H1 (cell line): ENCODE results near the gene CASP1. TPM values are rescaled to one million over a fixed set of nuclear protein-coding genes. Genes with fewer than 3 reads are reported as not detected.

Source experiments
- CTCF ChIA-PET: fragments of 300-600 bp; sonication (Branson Sonifier 250); formaldehyde crosslinking; loops from one replicate; lab custom pipeline; 2021; ENCODE audit not compliant: partially characterized antibody; lab: Charles Lee
- POLR2A ChIA-PET: fragments of 300-600 bp; sonication (Branson Sonifier 250); formaldehyde crosslinking; loops from one replicate; lab custom pipeline; 2021; ENCODE audit warnings: inconsistent platforms; ENCODE audit not compliant: partially characterized antibody; lab: Charles Lee
- DNase-seq, 2 experiments: peaks; one replicate each; pipeline versions ENCODE4 v3.0.0 to v3.0.0-alpha.2; 2010 to 2022; ENCODE audit warnings: low spot score in 2 of 2, low read depth in 1 of 2, mixed read lengths in 1 of 2
- FAIRE-seq: peaks from 2 replicates; lab custom pipeline; 2011; peaks lifted over from hg19 to GRCh38; lab: Jason Lieb, UNC
- H2AFZ ChIP-seq: 2 replicates; pipeline ENCODE4 v1.8.1; 2012; ENCODE audit warnings: low read length, inconsistent platforms
- H2AK5ac ChIP-seq: 2 replicates; pipeline ENCODE4 v1.6.1; 2013; ENCODE audit warnings: low read depth, low read length
- H2BK120ac ChIP-seq: replicated peaks from 2 replicates; pipeline ENCODE3; 2013; ENCODE audit warnings: low read depth, low read length, inconsistent platforms
- H2BK12ac ChIP-seq: 2 replicates; pipeline ENCODE4 v1.6.1; 2013; ENCODE audit warnings: low read depth, low read length
- H2BK15ac ChIP-seq: 2 replicates; pipeline ENCODE4 v1.6.1; 2013; ENCODE audit warnings: low read length
- H2BK20ac ChIP-seq: 2 replicates; pipeline ENCODE4 v1.6.1; 2013; ENCODE audit warnings: low read length
- H2BK5ac ChIP-seq: 2 replicates; pipeline ENCODE4 v1.6.1; 2013; ENCODE audit warnings: low read depth, low read length
- H3K14ac ChIP-seq: 2 replicates; pipeline ENCODE4 v1.6.1; 2013; ENCODE audit warnings: inconsistent platforms; ENCODE audit not compliant: insufficient read length
- H3K18ac ChIP-seq: 2 replicates; pipeline ENCODE4 v1.6.1; 2013; ENCODE audit warnings: low read length; ENCODE audit errors: extremely low read depth
- H3K23ac ChIP-seq: 2 replicates; pipeline ENCODE4 v1.6.1; 2013; ENCODE audit warnings: inconsistent platforms; ENCODE audit not compliant: insufficient read length
- H3K23me2 ChIP-seq: 2 replicates; pipeline ENCODE4 v1.6.1; 2013; ENCODE audit warnings: low read depth, low read length
- H3K27ac ChIP-seq: 2 replicates; pipeline ENCODE4 v1.6.1; 2011; ENCODE audit warnings: low read depth, low read length, inconsistent platforms
- H3K27me3 ChIP-seq, 4 experiments: replicated peaks in 1 of 4; 1 replicate in 1 of 4; 2 replicates in 3 of 4; pipeline versions ENCODE4 v1.6.1 to v1.8.1; 2011 to 2013; ENCODE audit warnings: low read length in 3 of 4, mild to moderate bottlenecking in 3 of 4, inconsistent platforms in 2 of 4, mixed read lengths in 2 of 4, moderate library complexity in 1 of 4; ENCODE audit not compliant: control insufficient read depth in 3 of 4, insufficient read depth in 3 of 4; ENCODE audit errors: extremely low read depth in 1 of 4
- H3K36me3 ChIP-seq, 4 experiments: 2 replicates each; pipeline versions ENCODE4 v1.6.1 to v1.8.1; 2011 to 2013; ENCODE audit warnings: mild to moderate bottlenecking in 4 of 4, low read length in 3 of 4, moderate library complexity in 2 of 4, control low read depth in 1 of 4, inconsistent platforms in 1 of 4; ENCODE audit not compliant: insufficient read depth in 4 of 4, control insufficient read depth in 2 of 4
- H3K4ac ChIP-seq: replicated peaks from 2 replicates; pipeline ENCODE3; 2013; ENCODE audit warnings: low read length, low read depth, mixed read lengths, inconsistent platforms; ENCODE audit not compliant: insufficient read length
- H3K4me1 ChIP-seq, 4 experiments: replicated peaks in 1 of 4; 1 replicate in 1 of 4; 2 replicates in 3 of 4; pipeline versions ENCODE4 v1.6.1 to v1.8.1; 2011 to 2013; ENCODE audit warnings: low read length in 3 of 4, inconsistent platforms in 2 of 4, mixed read lengths in 1 of 4; ENCODE audit not compliant: insufficient read depth in 4 of 4, control insufficient read depth in 3 of 4
- H3K4me2 ChIP-seq, 2 experiments: 2 replicates each; pipeline versions ENCODE4 v1.6.1 to v1.8.1; 2011 to 2013; ENCODE audit warnings: low read depth in 2 of 2, low read length in 2 of 2, control low read depth in 1 of 2, inconsistent platforms in 1 of 2, mild to moderate bottlenecking in 1 of 2; ENCODE audit not compliant: insufficient read depth in 1 of 2
- H3K4me3 ChIP-seq, 4 experiments: fragments of 200-600, 300-600 bp in 1 of 4; sonication (generic), shearing (Covaris generic), sonication (Bioruptor Twin) in 1 of 4; 2 replicates each; pipeline versions ENCODE4 v1.5.1 to v1.8.1; 2011 to 2016; ENCODE audit warnings: low read length in 4 of 4, low read depth in 3 of 4, control low read depth in 2 of 4, inconsistent platforms in 2 of 4, mild to moderate bottlenecking in 2 of 4, mixed read lengths in 1 of 4, moderate library complexity in 1 of 4; ENCODE audit not compliant: insufficient read depth in 2 of 4; ENCODE audit errors: extremely low read depth in 1 of 4
- H3K56ac ChIP-seq: replicated peaks from 2 replicates; pipeline ENCODE3; 2013; ENCODE audit warnings: low read depth, mild to moderate bottlenecking, mixed read lengths, low read length, inconsistent platforms; ENCODE audit not compliant: insufficient read length
- H3K79me1 ChIP-seq: 2 replicates; pipeline ENCODE4 v1.6.1; 2013; ENCODE audit warnings: low read depth, low read length, control low read depth
- H3K79me2 ChIP-seq, 2 experiments: 2 replicates each; pipeline versions ENCODE4 v1.6.1 to v1.8.1; 2012 to 2013; ENCODE audit warnings: low read length in 2 of 2, mild to moderate bottlenecking in 2 of 2, inconsistent platforms in 1 of 2; ENCODE audit not compliant: insufficient read depth in 2 of 2, control insufficient read depth in 1 of 2
- H3K9ac ChIP-seq, 4 experiments: replicated peaks in 1 of 4; 1 replicate in 1 of 4; 2 replicates in 3 of 4; pipeline versions ENCODE4 v1.6.1 to v1.8.1; 2011 to 2013; ENCODE audit warnings: low read depth in 3 of 4, low read length in 3 of 4, control low read depth in 2 of 4, mild to moderate bottlenecking in 2 of 4, moderate library complexity in 2 of 4, inconsistent platforms in 1 of 4; ENCODE audit errors: extremely low read depth in 1 of 4
- H3K9me3 ChIP-seq, 2 experiments: 2 replicates each; pipeline versions ENCODE4 v1.6.1 to v1.8.1; 2012 to 2013; ENCODE audit warnings: mild to moderate bottlenecking in 2 of 2, moderate library complexity in 2 of 2, control low read depth in 1 of 2, inconsistent platforms in 1 of 2, low read depth in 1 of 2, low read length in 1 of 2, mixed read lengths in 1 of 2; ENCODE audit not compliant: insufficient read depth in 2 of 2
- H4K20me1 ChIP-seq, 2 experiments: replicated peaks in 1 of 2; 2 replicates each; pipeline versions ENCODE3 to v1.8.1; 2011 to 2013; ENCODE audit warnings: inconsistent platforms in 2 of 2, low read length in 2 of 2, mild to moderate bottlenecking in 1 of 2; ENCODE audit not compliant: insufficient read depth in 2 of 2, control insufficient read depth in 1 of 2
- H4K5ac ChIP-seq: 2 replicates; pipeline ENCODE4 v1.6.1; 2013; ENCODE audit warnings: low read length, low read depth, mixed read lengths, inconsistent platforms; ENCODE audit not compliant: insufficient read length
- H4K8ac ChIP-seq: 2 replicates; pipeline ENCODE4 v1.8.0; 2013; ENCODE audit warnings: mild to moderate bottlenecking, moderate library complexity, low read length, inconsistent platforms; ENCODE audit not compliant: insufficient read depth; ENCODE audit errors: extremely low read depth
- H4K91ac ChIP-seq: replicated peaks from 2 replicates; pipeline ENCODE3; 2013; ENCODE audit warnings: low read length, mixed read lengths, inconsistent platforms; ENCODE audit not compliant: insufficient read length
- BRCA1 ChIP-seq: IDR thresholded peaks from 2 replicates; pipeline ENCODE4 v1.6.1; 2012; ENCODE audit warnings: low read depth, low read length, improper control_type of control experiment
- CHD2 ChIP-seq: IDR thresholded peaks from 2 replicates; pipeline ENCODE4 v1.6.1; 2012; ENCODE audit warnings: low read length, improper control_type of control experiment
- CREB1 ChIP-seq: IDR thresholded peaks from 2 replicates; pipeline ENCODE4 v1.6.1; 2012; ENCODE audit warnings: inconsistent platforms
- POU5F1 ChIP-seq: IDR thresholded peaks from 2 replicates; pipeline ENCODE4 v1.6.1; 2011; ENCODE audit warnings: low read depth, mild to moderate bottlenecking, low read length, moderate library complexity
- WGBS, 2 experiments: shearing (Covaris generic) in 1 of 2; methylation state at CpG; one replicate each; pipeline versions ENCODE4 v1.1.6 to v1.1.7; 2013 to 2015; ENCODE audit warnings: low lambda C conversion rate in 2 of 2, mixed read lengths in 2 of 2, inconsistent platforms in 1 of 2, low coverage in 1 of 2, missing lambda C conversion rate in 1 of 2; ENCODE audit not compliant: insufficient replicate concordance in 2 of 2, insufficient coverage in 1 of 2, insufficient read length in 1 of 2; ENCODE audit errors: extremely low coverage in 1 of 2, missing lambda C conversion rate in 1 of 2; 5-methylcytosine and 5-hydroxymethylcytosine counted together
- polyA plus RNA-seq, 7 experiments: library from polyadenylated mRNA; depleted of rRNA in 3 of 7; stranded (reverse) in 5 of 7; unstranded in 2 of 7; fragments of >200 nt in 5 of 7; fragments of 200-250 nt in 2 of 7; gene quantifications; 1 replicate in 5 of 7; 2 replicates in 1 of 7; 4 replicates in 1 of 7; pipeline versions ENCODE4 v1.2.1 to v1.2.3, GENCODE V29; 2011 to 2013; ENCODE audit warnings: missing spikeins in 2 of 7, mixed read lengths in 2 of 7
- total RNA-seq: library from RNA; stranded (reverse); fragmentation: NEBNext Ultra II Directional; extraction: Animal tissue kit (Norgen Biotek cat#: 25700); gene quantifications from 2 replicates; pipeline ENCODE4 v1.2.1, GENCODE V29; 2021

The CASP1 gene
- total and polyA plus RNA-seq, 2 of the 8 experiments (the other 6 are each of a cell fraction or from before 2014, with no cell fraction given), result not detected

DNA sequence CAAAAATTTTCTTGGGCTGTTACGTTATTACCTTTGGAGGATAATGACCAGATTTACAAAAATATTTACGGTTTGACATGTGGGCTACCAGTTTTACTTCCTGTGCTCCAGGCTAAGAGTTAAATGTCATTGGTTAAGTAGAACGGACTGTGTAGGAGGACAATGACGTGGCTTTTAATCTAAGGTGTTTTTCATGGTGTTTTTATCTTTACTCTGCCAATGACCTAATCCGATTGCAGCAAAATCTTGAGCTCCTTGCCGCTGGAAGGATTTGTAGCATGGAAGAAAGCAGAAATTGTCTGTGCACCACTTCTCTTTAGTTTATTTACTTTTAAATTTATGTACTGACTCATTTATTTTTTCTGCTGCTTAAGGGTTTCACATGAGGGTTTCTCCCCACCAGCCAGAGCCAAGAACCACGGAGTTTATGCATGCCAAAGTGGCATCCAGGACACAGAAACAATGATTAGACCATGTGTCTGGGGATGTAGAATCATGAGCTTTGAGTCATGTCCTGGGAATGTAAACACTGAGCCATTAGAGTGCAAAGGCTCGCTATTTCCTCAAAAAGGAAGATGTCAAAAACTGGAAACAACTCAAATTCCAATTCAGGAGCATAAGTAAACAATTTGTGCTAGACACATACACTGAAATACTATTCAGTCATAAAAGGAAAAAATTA is 12.1 kb upstream of the CASP1 start:
- no peak for DNase-seq
- Histone ChIP-seq H3K36me3 (no peaks in the 10 kb centered on the region), H4K20me1 (no peaks in the 10 kb centered on the region), H3K9me3 (no peaks in the 10 kb centered on the region; a peak in 1 of 4 replicates), H4K8ac (no peak overlapping the region), H3K4me2 (no peak overlapping the region), H3K27me3 (no peaks in the 10 kb centered on the region), H2BK5ac (no peak overlapping the region), H3K14ac (no peak overlapping the region), H2BK15ac (no peak overlapping the region), H3K18ac (no peak overlapping the region), H3K9ac (no peak overlapping the region), H3K23ac (no peak overlapping the region), H3K4me3 (no peak overlapping the region), H3K4ac (no peak overlapping the region), H2AFZ (no peak overlapping the region; the same call in 1 of the 2 replicates), H3K79me2 (no peaks in the 10 kb centered on the region), H3K56ac (no peak overlapping the region), H2BK20ac (no peak overlapping the region), H2BK12ac (no peak overlapping the region), H3K79me1 (no peaks in the 10 kb centered on the region), H2AK5ac (no peak overlapping the region), H4K91ac (no peak overlapping the region), H3K4me1 (no peaks in the 10 kb centered on the region), H3K23me2 (no peaks in the 10 kb centered on the region), H4K5ac (no peak overlapping the region), H2BK120ac (no peak overlapping the region), H3K27ac (no peak overlapping the region)
- CTCF ChIA-PET, result no interaction called here
- FAIRE-seq, result no peak
- POLR2A ChIA-PET, result no interaction called here
- 90% methylated on average over 8 of the region's 8 CpGs; no CpG with 5 or more reads in 1 of the 2 experiments for WGBS, 2 experiments
- no peak for TF ChIP-seq POU5F1
- TF ChIP-seq CREB1, result no peak
- TF ChIP-seq BRCA1, result no peak
- TF ChIP-seq CHD2, result no peak
